Breast epithelium (tissue), 3 donors: ENCODE measurements around the gene CCDC85A.

Experiments used
- POLR2A ChIP-seq: fragments of 450-650 bp; IDR thresholded peaks from one replicate; pipeline ENCODE4 v1.6.1; 2016; ENCODE audit warnings: antibody characterized with exemption, mild to moderate bottlenecking, moderate library complexity
- POLR2AphosphoS5 ChIP-seq, 3 donors: sonication (generic); formaldehyde crosslinking; IDR thresholded peaks; one replicate each; pipeline ENCODE4 v1.6.1; 2017; ENCODE audit warnings: antibody characterized with exemption in 3 of 3
- TF ChIP-seq, protein P1 (sequence below), 3 donors: fragments of 450-650 bp; IDR thresholded peaks; one replicate each; pipeline ENCODE4 v1.5.1; 2016 to 2017; ENCODE audit warnings: antibody characterized with exemption in 3 of 3, mild to moderate bottlenecking in 3 of 3, moderate library complexity in 3 of 3

DNA sequence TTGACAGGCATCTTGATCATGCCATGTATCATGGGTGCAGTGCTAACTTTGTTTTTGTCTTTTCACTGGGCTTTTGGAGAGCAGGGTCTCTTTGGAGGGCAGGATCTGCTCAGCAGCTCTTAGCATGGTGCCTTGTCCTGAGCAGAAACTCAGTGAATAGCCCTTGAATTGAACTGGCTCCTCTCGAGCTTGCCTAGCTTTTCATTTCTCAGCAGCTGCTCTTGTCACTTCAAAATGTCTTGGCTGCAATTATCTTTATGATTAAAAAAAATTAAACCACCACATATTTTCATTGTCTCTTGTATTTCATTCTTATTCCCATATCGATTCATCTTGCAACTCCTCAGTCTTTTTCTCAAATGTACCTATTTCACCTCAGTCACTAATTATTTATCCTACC, 50.5 kb downstream of the CCDC85A start:
- TF ChIP-seq, protein P1, sequence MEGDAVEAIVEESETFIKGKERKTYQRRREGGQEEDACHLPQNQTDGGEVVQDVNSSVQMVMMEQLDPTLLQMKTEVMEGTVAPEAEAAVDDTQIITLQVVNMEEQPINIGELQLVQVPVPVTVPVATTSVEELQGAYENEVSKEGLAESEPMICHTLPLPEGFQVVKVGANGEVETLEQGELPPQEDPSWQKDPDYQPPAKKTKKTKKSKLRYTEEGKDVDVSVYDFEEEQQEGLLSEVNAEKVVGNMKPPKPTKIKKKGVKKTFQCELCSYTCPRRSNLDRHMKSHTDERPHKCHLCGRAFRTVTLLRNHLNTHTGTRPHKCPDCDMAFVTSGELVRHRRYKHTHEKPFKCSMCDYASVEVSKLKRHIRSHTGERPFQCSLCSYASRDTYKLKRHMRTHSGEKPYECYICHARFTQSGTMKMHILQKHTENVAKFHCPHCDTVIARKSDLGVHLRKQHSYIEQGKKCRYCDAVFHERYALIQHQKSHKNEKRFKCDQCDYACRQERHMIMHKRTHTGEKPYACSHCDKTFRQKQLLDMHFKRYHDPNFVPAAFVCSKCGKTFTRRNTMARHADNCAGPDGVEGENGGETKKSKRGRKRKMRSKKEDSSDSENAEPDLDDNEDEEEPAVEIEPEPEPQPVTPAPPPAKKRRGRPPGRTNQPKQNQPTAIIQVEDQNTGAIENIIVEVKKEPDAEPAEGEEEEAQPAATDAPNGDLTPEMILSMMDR (IDR thresholded peaks at IDR 0.05) = no peak
- TF ChIP-seq POLR2AphosphoS5 (IDR thresholded peaks at IDR 0.05) (no peak), POLR2A (no peak)
